ENCODE measurements around the gene CAMK4.

GRCh38 chr5:111299067-111299481, 74.9 kb downstream of the CAMK4 start:
- TF ChIP-seq ZNF717 (CRISPR knock-in tag; IDR thresholded peaks at IDR 0.05): no peak
- TF ChIP-seq RBM39 (optimal IDR thresholded peaks at IDR 0.05; ENCODE audit: low read depth, low read length): no peak
- no peak for TF ChIP-seq TAF1 (IDR thresholded peaks at IDR 0.05; ENCODE audit: control insufficient read depth, extremely low read depth, insufficient read depth, low read length, severe bottlenecking)
- no peak for TF ChIP-seq RAD21 (CRISPR knock-in tag; conservative IDR thresholded peaks at IDR 0.05 in 1 of 2, IDR thresholded peaks at IDR 0.05 in 1 of 2)
- no peak for TF ChIP-seq ZNF274 (IDR thresholded peaks at IDR 0.05; ENCODE audit: borderline replicate concordance, low read depth, low read length)
